ENCODE measurements around the gene FHAD1. TPM values are rescaled to one million over a fixed set of nuclear protein-coding genes. Genes with fewer than 3 reads are reported as not detected.
"Not testable (repeated sequence)": the region's sequence is repeated elsewhere in the genome, so short reads cannot be mapped to it uniquely, and the experiment has no call there.

The FHAD1 gene
- polyA plus RNA-seq, 3 donors, result 2.4 to 3.6 (median 3.2) TPM

GRCh38 chr1:15299806-15300205, 52.8 kb downstream of the FHAD1 start:
- DNase-seq (ENCODE audit: low read depth in 3 of 3, low spot score in 2 of 3), result no peak

- no peak for DNase-seq (ENCODE audit: low read depth in 3 of 3, low spot score in 2 of 3)
These were observed 56.9 kb downstream of the FHAD1 start for GRCh38 chr1:15303935-15304334.

GRCh38 chr1:15304708-15305467, 57.9 kb downstream of the FHAD1 start:
- no peak for DNase-seq (ENCODE audit: low read depth in 3 of 3, low spot score in 2 of 3)

- no peak for DNase-seq (ENCODE audit: low read depth in 3 of 3, low spot score in 2 of 3)
These were observed 58.4 kb downstream of the FHAD1 start for GRCh38 chr1:15305468-15305770.

- not testable (repeated sequence) for DNase-seq (ENCODE audit: low read depth in 3 of 3, low spot score in 2 of 3)
These were observed 59.3 kb downstream of the FHAD1 start for GRCh38 chr1:15306352-15306751.

- DNase-seq (ENCODE audit: low read depth in 3 of 3, low spot score in 2 of 3), result no peak
These were observed 61.1 kb downstream of the FHAD1 start for GRCh38 chr1:15308135-15308534.

GRCh38 chr1:15308621-15309027, 61.6 kb downstream of the FHAD1 start:
- DNase-seq (ENCODE audit: low read depth in 3 of 3, low spot score in 2 of 3), result no peak

GRCh38 chr1:15309687-15310086, 62.7 kb downstream of the FHAD1 start:
- no peak for DNase-seq (ENCODE audit: low read depth in 3 of 3, low spot score in 2 of 3)

- DNase-seq (ENCODE audit: low read depth in 3 of 3, low spot score in 2 of 3), result no peak
These were observed 63.5 kb downstream of the FHAD1 start for GRCh38 chr1:15310544-15310943.

- no peak for DNase-seq (ENCODE audit: low read depth in 3 of 3, low spot score in 2 of 3)
These were observed 64.2 kb downstream of the FHAD1 start for GRCh38 chr1:15311122-15311822.

GRCh38 chr1:15311880-15312279, 64.9 kb downstream of the FHAD1 start:
- no peak for DNase-seq (ENCODE audit: low read depth in 3 of 3, low spot score in 2 of 3)

- DNase-seq (ENCODE audit: low read depth in 3 of 3, low spot score in 2 of 3), result no peak
These were observed 65.8 kb downstream of the FHAD1 start for GRCh38 chr1:15312626-15313411.

GRCh38 chr1:15314328-15315281, 67.6 kb downstream of the FHAD1 start:
- DNase-seq (ENCODE audit: low read depth in 3 of 3, low spot score in 2 of 3), result no peak

- DNase-seq (ENCODE audit: low read depth in 3 of 3, low spot score in 2 of 3), result no peak
These were observed 68.8 kb downstream of the FHAD1 start for GRCh38 chr1:15315815-15316214.

- no peak for DNase-seq (ENCODE audit: low read depth in 3 of 3, low spot score in 2 of 3)
These were observed 69.5 kb downstream of the FHAD1 start for GRCh38 chr1:15316510-15316909.

- no peak for DNase-seq (ENCODE audit: low read depth in 3 of 3, low spot score in 2 of 3)
These were observed 73.2 kb downstream of the FHAD1 start for GRCh38 chr1:15320267-15320666.

GRCh38 chr1:15321601-15322000, 74.6 kb downstream of the FHAD1 start:
- DNase-seq (ENCODE audit: low read depth in 3 of 3, low spot score in 2 of 3), result no peak

- DNase-seq (ENCODE audit: low read depth in 3 of 3, low spot score in 2 of 3), result no peak
These were observed 75.8 kb downstream of the FHAD1 start for GRCh38 chr1:15322648-15323350.

GRCh38 chr1:15323351-15323988, 76.4 kb downstream of the FHAD1 start:
- DNase-seq (ENCODE audit: low read depth in 3 of 3, low spot score in 2 of 3), result peak in 1 of 3 donors; percentile 62

Measured in right renal cortex interstitium (tissue), 3 donors.